WI38 (cell line): ENCODE data around the gene MBD3L2B.

Experiments
- H3K4me3 ChIP-seq: 2 replicates; pipeline ENCODE4 v1.5.1; 2011; ENCODE audit warnings: low read depth, mild to moderate bottlenecking, control low read depth, low read length
- CTCF ChIP-seq: IDR thresholded peaks from 2 replicates; pipeline ENCODE4 v1.5.1; 2012; ENCODE audit warnings: low read depth, mild to moderate bottlenecking, control low read depth, low read length

MBD3L2B gene

GRCh38 chr19:6979399-6979798 lies 41.8 kb downstream of the MBD3L2B start:
- no peak for TF ChIP-seq CTCF
- H3K4me3 ChIP-seq, result no peak overlapping the region

- H3K4me3 ChIP-seq, result no peak overlapping the region
Measured at GRCh38 chr19:6976197-6976596, 45.0 kb downstream of the MBD3L2B start.

GRCh38 chr19:6971366-6971765 lies 49.9 kb downstream of the MBD3L2B start:
- no peak for TF ChIP-seq CTCF
- no peak overlapping the region for H3K4me3 ChIP-seq

More at GRCh38 chr19:6976197-6976596, 45.0 kb downstream of the MBD3L2B start:
- no peak for TF ChIP-seq CTCF

- H3K4me3 ChIP-seq, result no peak overlapping the region
- TF ChIP-seq CTCF, result no peak
Measured at GRCh38 chr19:6970443-6970842, 50.8 kb downstream of the MBD3L2B start.

GRCh38 chr19:6970021-6970420 lies 51.2 kb downstream of the MBD3L2B start:
- H3K4me3 ChIP-seq, result no peak overlapping the region
- no peak for TF ChIP-seq CTCF

- H3K4me3 ChIP-seq, result no peak overlapping the region
- no peak for TF ChIP-seq CTCF
Measured at GRCh38 chr19:6969490-6969889, 51.7 kb downstream of the MBD3L2B start.
